ENCODE results near the gene IL25.

The IL25 gene

GRCh38 chr14:23378612-23379220 lies 6.1 kb downstream of the IL25 start:
- no peak for DNase-seq
- Histone ChIP-seq H3K36me3 (no peaks in the 10 kb centered on the region), H3K27ac (no peak overlapping the region), H3K9me3 (ENCODE audit: severe bottlenecking) (no peaks in the 10 kb centered on the region), H3K4me3 (ENCODE audit: low read depth, low read length) (no peak overlapping the region), H3K27me3 (ENCODE audit: insufficient read depth, low read depth, severe bottlenecking) (no peaks in the 10 kb centered on the region)
- no peak for TF ChIP-seq CTCF (IDR thresholded peaks at IDR 0.05; ENCODE audit: low read depth, low read length)

DNA sequence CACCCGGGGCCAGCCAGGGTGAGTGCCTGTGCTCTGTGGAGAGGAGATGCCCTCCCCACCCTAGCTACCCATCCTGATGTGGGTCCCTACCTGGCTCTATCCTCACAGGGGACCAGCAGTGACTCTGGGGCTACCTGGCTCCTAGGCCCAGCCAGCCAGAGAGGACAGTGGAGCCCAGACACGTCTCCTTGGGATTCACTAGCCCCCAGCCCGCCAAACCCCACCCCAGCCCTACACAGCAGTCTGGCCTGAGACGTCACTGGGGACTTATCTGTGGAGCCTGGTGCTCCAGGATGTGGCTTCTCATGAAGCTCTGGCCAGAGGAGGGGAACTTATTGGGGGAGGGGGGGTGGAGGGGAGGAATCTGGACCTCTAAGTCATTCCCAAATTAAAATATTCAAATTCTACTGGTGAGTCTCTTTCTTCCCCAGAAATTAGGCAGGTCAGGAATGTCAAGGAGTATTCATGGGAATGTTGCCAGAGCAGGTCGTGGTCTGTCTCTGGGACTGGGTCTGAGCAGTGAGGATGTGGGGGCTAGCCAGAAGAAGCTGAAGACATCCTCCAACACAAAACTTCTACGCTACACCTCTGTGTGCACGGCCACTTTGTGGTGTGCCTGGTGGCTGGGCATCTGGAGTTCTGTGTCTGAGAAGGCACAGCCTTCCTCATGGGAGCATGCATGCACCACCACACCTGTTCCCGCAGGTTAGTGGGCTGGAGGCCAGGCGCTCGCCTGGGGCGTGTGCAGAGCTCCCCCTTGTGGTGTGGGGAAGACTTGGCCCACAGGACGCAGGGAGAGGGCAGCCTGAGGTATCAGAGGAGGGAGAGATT lies 7.0 kb downstream of the IL25 start:
- no peak overlapping the region for H3K27ac ChIP-seq
- no peaks in the 10 kb centered on the region for H3K36me3 ChIP-seq
- TF ChIP-seq CTCF (IDR thresholded peaks at IDR 0.05; ENCODE audit: low read depth, low read length): peak; percentile 95
- H3K4me3 ChIP-seq (ENCODE audit: low read depth, low read length): no peak overlapping the region
- H3K27me3 ChIP-seq (ENCODE audit: insufficient read depth, low read depth, severe bottlenecking): no peaks in the 10 kb centered on the region
- DNase-seq: peak; percentile 75
- H3K9me3 ChIP-seq (ENCODE audit: severe bottlenecking): no peaks in the 10 kb centered on the region

DNA sequence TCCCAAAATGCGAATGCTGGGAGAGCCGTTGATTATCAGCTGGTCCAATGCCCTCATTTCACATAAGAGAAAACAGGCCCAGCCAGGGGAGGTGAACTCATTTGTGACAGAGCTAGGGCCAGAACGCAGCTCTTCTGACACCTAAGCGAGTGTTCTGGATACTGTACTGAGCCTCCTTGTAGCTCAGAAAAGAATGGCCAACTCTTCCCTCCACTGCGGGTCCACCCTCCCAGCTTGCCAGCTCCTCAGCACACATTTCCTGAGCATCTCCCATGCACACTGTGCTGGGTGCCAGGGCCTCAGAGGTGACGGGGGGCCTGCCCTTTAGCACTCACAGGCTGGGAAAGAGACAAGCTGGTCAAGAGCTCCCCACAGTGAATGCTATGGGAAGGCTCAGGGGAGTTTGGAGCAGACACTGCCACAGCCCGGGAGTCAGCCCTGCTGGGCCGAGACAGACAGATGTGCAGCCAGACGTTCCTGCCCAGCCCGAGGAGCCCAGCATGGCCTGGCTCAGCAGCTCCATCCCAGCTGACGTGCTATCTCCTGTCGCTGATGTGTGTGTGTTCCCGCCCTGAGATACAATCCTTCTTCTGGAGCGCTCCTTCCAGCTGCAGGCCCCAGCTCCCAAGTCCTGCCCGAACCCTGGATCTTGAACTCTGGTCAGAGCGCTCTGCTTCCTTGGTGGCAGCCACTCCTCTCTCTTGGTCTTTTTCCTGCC lies 7.7 kb downstream of the IL25 start:
- Histone ChIP-seq H3K36me3 (no peaks in the 10 kb centered on the region), H3K27ac (no peak overlapping the region), H3K9me3 (ENCODE audit: severe bottlenecking) (no peaks in the 10 kb centered on the region), H3K27me3 (ENCODE audit: insufficient read depth, low read depth, severe bottlenecking) (no peaks in the 10 kb centered on the region), H3K4me3 (ENCODE audit: low read depth, low read length) (no peak overlapping the region)
- TF ChIP-seq CTCF (IDR thresholded peaks at IDR 0.05; ENCODE audit: low read depth, low read length): no peak
- no peak for DNase-seq

DNA sequence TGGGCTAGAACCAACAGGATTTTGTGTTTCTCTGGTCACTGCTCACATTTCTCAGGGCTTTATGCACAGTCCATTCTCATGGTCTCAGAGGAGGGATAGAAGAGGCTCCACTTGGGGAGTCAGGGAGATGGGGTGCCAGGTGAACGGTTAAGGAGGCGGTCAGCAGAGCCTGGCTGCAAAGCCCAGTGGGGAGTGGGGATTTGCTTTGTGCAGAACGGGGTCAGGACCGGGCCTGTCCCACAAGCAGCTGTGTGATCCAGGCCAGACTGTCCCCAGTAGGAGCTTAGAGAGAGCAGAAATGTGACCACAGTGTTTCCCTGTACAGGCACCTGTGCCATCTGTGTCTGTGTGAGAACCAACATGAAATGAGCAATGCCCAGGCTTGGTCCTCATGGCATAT lies 8.4 kb downstream of the IL25 start:
- no peaks in the 10 kb centered on the region for H3K9me3 ChIP-seq (ENCODE audit: severe bottlenecking)
- H3K4me3 ChIP-seq (ENCODE audit: low read depth, low read length): no peak overlapping the region
- TF ChIP-seq CTCF (IDR thresholded peaks at IDR 0.05; ENCODE audit: low read depth, low read length): no peak
- DNase-seq: no peak
- no peaks in the 10 kb centered on the region for H3K36me3 ChIP-seq
- no peaks in the 10 kb centered on the region for H3K27me3 ChIP-seq (ENCODE audit: insufficient read depth, low read depth, severe bottlenecking)
- no peak overlapping the region for H3K27ac ChIP-seq

- no peak overlapping the region for H3K4me3 ChIP-seq (ENCODE audit: low read depth, low read length)
- H3K27me3 ChIP-seq (ENCODE audit: insufficient read depth, low read depth, severe bottlenecking): no peaks in the 10 kb centered on the region
- no peak for TF ChIP-seq CTCF (IDR thresholded peaks at IDR 0.05; ENCODE audit: low read depth, low read length)
- no peak for DNase-seq
- no peaks in the 10 kb centered on the region for H3K36me3 ChIP-seq
- no peaks in the 10 kb centered on the region for H3K9me3 ChIP-seq (ENCODE audit: severe bottlenecking)
- no peak overlapping the region for H3K27ac ChIP-seq
Observed at GRCh38 chr14:23381871-23382270, 9.3 kb downstream of the IL25 start.

Data from WERI-Rb-1 (cell line).